Osteoblast (primary cell): ENCODE results near the gene USP22. TPM values are rescaled to one million over a fixed set of nuclear protein-coding genes. Genes with fewer than 3 reads are reported as not detected.
"Not testable (repeated sequence)": the region's sequence is repeated elsewhere in the genome, so short reads cannot be mapped to it uniquely, and the experiment has no call there.

Experiments used
- DNase-seq: peaks from one replicate; pipeline ENCODE4 v3.0.0; 2011; ENCODE audit warnings: low spot score, mixed read lengths; ENCODE audit not compliant: insufficient read length; ENCODE audit errors: missing footprints
- H2AFZ ChIP-seq: 2 replicates; pipeline ENCODE4 v1.6.0; 2011; ENCODE audit warnings: mild to moderate bottlenecking, low read length
- H3K27ac ChIP-seq: 2 replicates; pipeline ENCODE4 v1.5.1; 2011; ENCODE audit warnings: mild to moderate bottlenecking, low read depth, low read length, moderate library complexity
- H3K27me3 ChIP-seq: 2 replicates; pipeline ENCODE4 v1.6.0; 2012; ENCODE audit warnings: mild to moderate bottlenecking, control low read depth, inconsistent platforms, low read length, moderate library complexity; ENCODE audit not compliant: insufficient read depth
- H3K36me3 ChIP-seq: 2 replicates; pipeline ENCODE4 v1.5.1; 2011; ENCODE audit warnings: mild to moderate bottlenecking, low read length, control low read depth, moderate library complexity; ENCODE audit not compliant: insufficient read depth
- H3K4me1 ChIP-seq: 2 replicates; pipeline ENCODE4 v1.5.1; 2011; ENCODE audit warnings: mild to moderate bottlenecking, low read length, control low read depth, moderate library complexity; ENCODE audit not compliant: insufficient read depth
- H3K4me2 ChIP-seq: 2 replicates; pipeline ENCODE4 v1.6.0; 2011; ENCODE audit warnings: mild to moderate bottlenecking, low read length; ENCODE audit not compliant: insufficient read depth
- H3K4me3 ChIP-seq: fragments of 200-600 bp; sonication (generic); 3 replicates; pipeline ENCODE4 v1.5.1; 2012; ENCODE audit warnings: mild to moderate bottlenecking, low read length, inconsistent platforms; ENCODE audit not compliant: insufficient read depth
- H3K79me2 ChIP-seq: 2 replicates; pipeline ENCODE4 v1.6.0; 2012; ENCODE audit warnings: mild to moderate bottlenecking, low read length, control low read depth, inconsistent platforms; ENCODE audit not compliant: insufficient read depth
- H3K9me3 ChIP-seq: 2 replicates; pipeline ENCODE4 v1.5.1; 2011; ENCODE audit warnings: low read depth, low read length, control low read depth
- H4K20me1 ChIP-seq: 2 replicates; pipeline ENCODE4 v1.6.0; 2012; ENCODE audit warnings: mild to moderate bottlenecking, low read length, control low read depth; ENCODE audit not compliant: insufficient read depth
- CTCF ChIP-seq: IDR thresholded peaks from 2 replicates; pipeline ENCODE4 v1.5.1; 2011; ENCODE audit warnings: mild to moderate bottlenecking, low read depth, low read length, moderate library complexity; ENCODE audit errors: extremely low read depth
- total RNA-seq: library from RNA; depleted of rRNA; stranded (reverse); fragments of >200 nt; gene quantifications from 2 replicates; pipeline ENCODE4 v1.2.3, GENCODE V29; 2012

The USP22 gene
- total RNA-seq, 1 donor: 293 TPM

GRCh38 chr17:21089145-21089544 lies 46.3 kb upstream of the USP22 start:
- no peak overlapping the region for H3K4me2 ChIP-seq
- no peaks in the 10 kb centered on the region for H3K4me1 ChIP-seq
- no peaks in the 10 kb centered on the region for H3K27me3 ChIP-seq
- TF ChIP-seq CTCF: no peak
- DNase-seq: peak; percentile 88
- H4K20me1 ChIP-seq: no peaks in the 10 kb centered on the region
- no peaks in the 10 kb centered on the region for H3K9me3 ChIP-seq
- no peak overlapping the region for H2AFZ ChIP-seq
- no peaks in the 10 kb centered on the region for H3K36me3 ChIP-seq
- no peak overlapping the region for H3K4me3 ChIP-seq
- no peaks in the 10 kb centered on the region for H3K79me2 ChIP-seq
- H3K27ac ChIP-seq: no peak overlapping the region

GRCh38 chr17:21085707-21086106 lies 42.9 kb upstream of the USP22 start:
- no peak overlapping the region for H3K27ac ChIP-seq
- no peak overlapping the region for H3K4me2 ChIP-seq
- no peaks in the 10 kb centered on the region for H3K36me3 ChIP-seq
- DNase-seq: no peak
- H3K4me1 ChIP-seq: no peaks in the 10 kb centered on the region
- H3K27me3 ChIP-seq: peaks cover 7% of the 10 kb centered on the region
- H2AFZ ChIP-seq: no peak overlapping the region
- H3K4me3 ChIP-seq: no peak overlapping the region
- no peaks in the 10 kb centered on the region for H3K9me3 ChIP-seq
- no peak for TF ChIP-seq CTCF
- no peaks in the 10 kb centered on the region for H4K20me1 ChIP-seq
- H3K79me2 ChIP-seq: no peaks in the 10 kb centered on the region

GRCh38 chr17:21085280-21085679 lies 42.5 kb upstream of the USP22 start:
- H3K27me3 ChIP-seq, H3K79me2 ChIP-seq, H3K4me3 ChIP-seq, H2AFZ ChIP-seq, H3K4me2 ChIP-seq, H3K4me1 ChIP-seq, H4K20me1 ChIP-seq, H3K9me3 ChIP-seq, DNase-seq, H3K36me3 ChIP-seq, H3K27ac ChIP-seq: not testable (repeated sequence)

- no peak overlapping the region for H3K27ac ChIP-seq
- DNase-seq: no peak
- H3K79me2 ChIP-seq: no peaks in the 10 kb centered on the region
- H3K4me1 ChIP-seq: no peaks in the 10 kb centered on the region
- no peak for TF ChIP-seq CTCF
- H3K36me3 ChIP-seq: no peaks in the 10 kb centered on the region
- H3K4me2 ChIP-seq: no peak overlapping the region
- H3K27me3 ChIP-seq: peaks cover 14% of the 10 kb centered on the region
- no peak overlapping the region for H3K4me3 ChIP-seq
- H3K9me3 ChIP-seq: no peaks in the 10 kb centered on the region
- no peak overlapping the region for H2AFZ ChIP-seq
- H4K20me1 ChIP-seq: no peaks in the 10 kb centered on the region
These were observed 39.2 kb upstream of the USP22 start for GRCh38 chr17:21082001-21082436.
